K562 (cell line): ENCODE measurements around the gene NFS1. TPM values are rescaled to one million over a fixed set of nuclear protein-coding genes. Genes with fewer than 3 reads are reported as not detected.

Experiments used
- ATAC-seq: fragments of 200-7000 bp; cut with Tn5 transposase; 3 replicates; pipeline ENCODE4 v1.9.1; 2020; ENCODE audit warnings: moderate library complexity
- BruUV-seq: library from RNA; stranded (reverse); fragments of 400-500 nt; replicated peaks from 2 replicates; lab custom pipeline; 2021; lab: Mats Ljungman, UMichigan
- CTCF ChIA-PET: fragments of 300-600 bp; formaldehyde crosslinking; extraction: SDS; loops from one replicate; lab custom pipeline; 2021; ENCODE audit warnings: low intra/inter-chr PET ratio; lab: Yijun Ruan, JAX
- POLR2A ChIA-PET: fragments of 300-600, 350-650 bp; sonication (Branson Sonifier 250); formaldehyde crosslinking; extraction: SDS; loops from one replicate; lab custom pipeline; 2021; ENCODE audit warnings: antibody characterized with exemption, inconsistent platforms; lab: Yijun Ruan, JAX
- DNase-seq, 4 experiments: peaks; one replicate each; pipeline versions ENCODE4 v3.0.0 to v3.0.0-alpha.2; 2011 to 2018; ENCODE audit warnings: low spot score in 3 of 4, mixed read lengths in 3 of 4; ENCODE audit errors: extremely low read depth in 1 of 4
- FAIRE-seq: peaks from 2 replicates; lab custom pipeline; 2011; peaks lifted over from hg19 to GRCh38; lab: Jason Lieb, UNC
- H2AFZ ChIP-seq: 2 replicates; pipeline ENCODE4 v1.6.0; 2011; ENCODE audit warnings: low read depth, low read length, control low read depth, inconsistent platforms
- H3K27ac ChIP-seq: fragments of 200-600 bp; 3 replicates; pipeline ENCODE4 v1.8.0; 2011; ENCODE audit warnings: low read depth, mild to moderate bottlenecking, control low read depth, inconsistent platforms, low read length, moderate library complexity, mixed read lengths; ENCODE audit errors: extremely low read depth
- H3K27me3 ChIP-seq, 2 experiments: fragments of 300-600 bp in 1 of 2; 2 replicates in 1 of 2; 3 replicates in 1 of 2; pipeline versions ENCODE4 v1.6.0 to v1.8.0; 2011; ENCODE audit warnings: inconsistent platforms in 2 of 2, low read length in 2 of 2, mild to moderate bottlenecking in 1 of 2, mixed read lengths in 1 of 2, moderate library complexity in 1 of 2; ENCODE audit not compliant: control insufficient read depth in 2 of 2, insufficient read depth in 2 of 2
- H3K36me3 ChIP-seq: fragments of 300-600 bp; 3 replicates; pipeline ENCODE4 v1.8.0; 2011; ENCODE audit warnings: mild to moderate bottlenecking, low read length, inconsistent platforms; ENCODE audit not compliant: control insufficient read depth, insufficient read depth
- H3K4me1 ChIP-seq, 2 experiments: fragments of 200-600 bp in 1 of 2; replicated peaks in 1 of 2; 2 replicates in 1 of 2; 3 replicates in 1 of 2; pipeline versions ENCODE4 v1.5.1 to v1.8.0; 2011; ENCODE audit warnings: inconsistent platforms in 2 of 2, low read length in 2 of 2, mild to moderate bottlenecking in 1 of 2, mixed read lengths in 1 of 2, moderate library complexity in 1 of 2; ENCODE audit not compliant: control insufficient read depth in 2 of 2, insufficient read depth in 2 of 2
- H3K4me2 ChIP-seq: 2 replicates; pipeline ENCODE4 v1.6.1; 2011; ENCODE audit warnings: low read length, control low read depth, inconsistent platforms, mixed read lengths; ENCODE audit not compliant: insufficient read depth
- H3K4me3 ChIP-seq: fragments of 200-600 bp; sonication (generic), shearing (Covaris generic); 2 replicates; pipeline ENCODE4 v1.5.1; 2016; ENCODE audit warnings: control low read depth, inconsistent platforms
- H3K79me2 ChIP-seq: fragments of 200-600 bp; 3 replicates; pipeline ENCODE4 v1.8.0; 2011; ENCODE audit warnings: low read length, inconsistent platforms; ENCODE audit not compliant: control insufficient read depth, insufficient read depth
- H3K9ac ChIP-seq, 2 experiments: 2 replicates each; pipeline versions ENCODE4 v1.6.0 to v1.6.1; 2011; ENCODE audit warnings: low read depth in 2 of 2, low read length in 2 of 2, control low read depth in 1 of 2, inconsistent platforms in 1 of 2, mild to moderate bottlenecking in 1 of 2, mixed read lengths in 1 of 2; ENCODE audit not compliant: insufficient read depth in 1 of 2
- H3K9me1 ChIP-seq: one replicate; pipeline ENCODE4 v1.6.0; 2011; ENCODE audit warnings: inconsistent platforms, mild to moderate bottlenecking, low read length, moderate library complexity; ENCODE audit not compliant: control insufficient read depth, insufficient read depth
- H3K9me3 ChIP-seq: replicated peaks from 2 replicates; pipeline ENCODE4 v1.5.1; 2011; ENCODE audit warnings: low read depth, low read length, inconsistent platforms; ENCODE audit not compliant: control insufficient read depth, insufficient read depth
- H4K20me1 ChIP-seq: replicated peaks from 2 replicates; pipeline ENCODE4 v1.6.1; 2011; ENCODE audit warnings: low read length, inconsistent platforms, mixed read lengths; ENCODE audit not compliant: control insufficient read depth, insufficient read depth
- POLR2A ChIP-seq: fragments of 450-650 bp; conservative IDR thresholded peaks from 2 replicates; pipeline ENCODE4 v1.6.1; 2016
- WGBS: fragments of 100-300 bp; shearing (Covaris generic); methylation state at CpG from one replicate; pipeline ENCODE4 v1.1.6; 2016; ENCODE audit warnings: low coverage, mixed read lengths; ENCODE audit not compliant: insufficient coverage; ENCODE audit errors: missing lambda C conversion rate; 5-methylcytosine and 5-hydroxymethylcytosine counted together
- in situ Hi-C: fragments of 300-500 bp; cut with MboI; formaldehyde crosslinking; loops from 4 replicates; pipeline ENCODE4 v1.15.0; 2018; ENCODE audit warnings: inconsistent platforms, mixed read lengths
- intact Hi-C: fragments of 100-400 bp; cut with micrococcal nuclease; formaldehyde crosslinking; loops from 2 replicates; pipeline ENCODE4 v1.14.2; 2022
- polyA plus RNA-seq, 8 experiments: library from polyadenylated mRNA; depleted of rRNA in 4 of 8; stranded (reverse) in 5 of 8; unstranded in 3 of 8; fragments of >200 nt; fragmentation: Nextera tagmentation in 2 of 8; fragmentation: Illumina TruSeq in 1 of 8; extraction: Ambion mirVana in 2 of 8; extraction: Trizol in 1 of 8; gene quantifications; 2 replicates each; pipeline versions ENCODE4 v1.2.1 to v1.2.3, GENCODE V29; 2011 to 2014; ENCODE audit warnings: inconsistent platforms in 1 of 8, missing spikeins in 1 of 8
- total RNA-seq, 7 experiments: library from RNA; depleted of rRNA in 6 of 7; stranded (reverse); fragments of >200 nt in 6 of 7; fragmentation: Illumina TruSeq in 2 of 7; extraction: Trizol in 2 of 7; gene quantifications; 2 replicates each; pipeline versions ENCODE4 v1.2.1 to v1.2.3, GENCODE V29; 2011 to 2021; ENCODE audit warnings: low replicate concordance in 1 of 7
- TF ChIP-seq, protein P1 (sequence below): fragments of 250-450 bp; sonication (Bioruptor Pico); IDR thresholded peaks from 2 replicates; pipeline ENCODE4 v1.4.0; 2020

Gene NFS1
- total and polyA plus RNA-seq, 9 of the 15 experiments (the other 6 are each of a cell fraction or from before 2014, with no cell fraction given), result 11.5 to 84.8 (median 47.1) TPM

DNA sequence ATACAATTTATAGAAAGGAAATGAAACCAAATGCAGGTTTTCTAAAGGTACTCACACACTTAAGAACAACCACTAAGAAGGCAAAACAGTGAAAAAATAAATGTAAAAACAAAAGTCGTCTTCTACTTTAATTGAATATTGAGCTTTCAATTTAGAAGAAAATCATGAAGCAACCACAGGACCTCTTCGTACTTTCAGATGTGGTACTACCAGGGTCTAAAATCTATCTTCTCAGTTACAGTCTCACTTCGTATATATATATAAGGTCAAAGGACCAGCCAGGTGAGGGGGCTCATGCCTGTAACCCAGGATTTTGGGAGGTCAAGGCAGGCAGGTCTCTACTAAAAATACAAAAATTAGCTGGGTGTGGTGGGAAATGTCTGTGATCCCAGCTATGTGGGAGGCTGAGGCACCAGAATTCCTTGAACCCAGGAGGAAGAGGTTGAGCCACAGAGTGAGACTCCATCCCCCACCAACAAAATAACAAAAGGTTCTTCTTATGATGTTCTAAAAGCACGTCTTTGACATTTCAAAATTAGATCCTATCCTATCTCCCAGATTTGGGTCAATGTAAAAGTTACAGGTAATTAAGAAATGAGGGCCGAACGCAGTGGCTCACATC lies 12.5 kb upstream of the NFS1 start:
- Histone ChIP-seq H3K9me3 (no peaks in the 10 kb centered on the region), H3K4me2 (no peak overlapping the region), H2AFZ (no peak overlapping the region), H4K20me1 (no peaks in the 10 kb centered on the region; the same call in 1 of the 2 replicates), H3K27me3 (no peaks in the 10 kb centered on the region), H3K9me1 (no peaks in the 10 kb centered on the region), H3K4me1 (no peaks in the 10 kb centered on the region), H3K9ac (no peak overlapping the region), H3K36me3 (peaks cover 97% of the 10 kb centered on the region), H3K79me2 (peaks cover 69% of the 10 kb centered on the region), H3K27ac (no peak overlapping the region), H3K4me3 (no peak overlapping the region)
- in situ Hi-C loops, result no loop called here
- TF ChIP-seq, protein P1, sequence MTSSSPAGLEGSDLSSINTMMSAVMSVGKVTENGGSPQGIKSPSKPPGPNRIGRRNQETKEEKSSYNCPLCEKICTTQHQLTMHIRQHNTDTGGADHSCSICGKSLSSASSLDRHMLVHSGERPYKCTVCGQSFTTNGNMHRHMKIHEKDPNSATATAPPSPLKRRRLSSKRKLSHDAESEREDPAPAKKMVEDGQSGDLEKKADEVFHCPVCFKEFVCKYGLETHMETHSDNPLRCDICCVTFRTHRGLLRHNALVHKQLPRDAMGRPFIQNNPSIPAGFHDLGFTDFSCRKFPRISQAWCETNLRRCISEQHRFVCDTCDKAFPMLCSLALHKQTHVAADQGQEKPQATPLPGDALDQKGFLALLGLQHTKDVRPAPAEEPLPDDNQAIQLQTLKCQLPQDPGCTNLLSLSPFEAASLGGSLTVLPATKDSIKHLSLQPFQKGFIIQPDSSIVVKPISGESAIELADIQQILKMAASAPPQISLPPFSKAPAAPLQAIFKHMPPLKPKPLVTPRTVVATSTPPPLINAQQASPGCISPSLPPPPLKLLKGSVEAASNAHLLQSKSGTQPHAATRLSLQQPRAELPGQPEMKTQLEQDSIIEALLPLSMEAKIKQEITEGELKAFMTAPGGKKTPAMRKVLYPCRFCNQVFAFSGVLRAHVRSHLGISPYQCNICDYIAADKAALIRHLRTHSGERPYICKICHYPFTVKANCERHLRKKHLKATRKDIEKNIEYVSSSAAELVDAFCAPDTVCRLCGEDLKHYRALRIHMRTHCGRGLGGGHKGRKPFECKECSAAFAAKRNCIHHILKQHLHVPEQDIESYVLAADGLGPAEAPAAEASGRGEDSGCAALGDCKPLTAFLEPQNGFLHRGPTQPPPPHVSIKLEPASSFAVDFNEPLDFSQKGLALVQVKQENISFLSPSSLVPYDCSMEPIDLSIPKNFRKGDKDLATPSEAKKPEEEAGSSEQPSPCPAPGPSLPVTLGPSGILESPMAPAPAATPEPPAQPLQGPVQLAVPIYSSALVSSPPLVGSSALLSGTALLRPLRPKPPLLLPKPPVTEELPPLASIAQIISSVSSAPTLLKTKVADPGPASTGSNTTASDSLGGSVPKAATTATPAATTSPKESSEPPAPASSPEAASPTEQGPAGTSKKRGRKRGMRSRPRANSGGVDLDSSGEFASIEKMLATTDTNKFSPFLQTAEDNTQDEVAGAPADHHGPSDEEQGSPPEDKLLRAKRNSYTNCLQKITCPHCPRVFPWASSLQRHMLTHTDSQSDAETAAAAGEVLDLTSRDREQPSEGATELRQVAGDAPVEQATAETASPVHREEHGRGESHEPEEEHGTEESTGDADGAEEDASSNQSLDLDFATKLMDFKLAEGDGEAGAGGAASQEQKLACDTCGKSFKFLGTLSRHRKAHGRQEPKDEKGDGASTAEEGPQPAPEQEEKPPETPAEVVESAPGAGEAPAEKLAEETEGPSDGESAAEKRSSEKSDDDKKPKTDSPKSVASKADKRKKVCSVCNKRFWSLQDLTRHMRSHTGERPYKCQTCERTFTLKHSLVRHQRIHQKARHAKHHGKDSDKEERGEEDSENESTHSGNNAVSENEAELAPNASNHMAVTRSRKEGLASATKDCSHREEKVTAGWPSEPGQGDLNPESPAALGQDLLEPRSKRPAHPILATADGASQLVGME, result no peak
- peak; percentile 21; the same call in 1 of the 2 replicates for TF ChIP-seq POLR2A
- BruUV-seq, result no TSS peak
- 92% methylated on average over 6 of the region's 6 CpGs for WGBS
- ATAC-seq, result no peak
- intact Hi-C loops, result no loop called here
- no peak for FAIRE-seq
- CTCF ChIA-PET, result no interaction called here
- no peak for DNase-seq
- POLR2A ChIA-PET, result interaction anchor here (0.6 to 12.6 kb wide), 7 partner anchors 8 to 126 kb away, joined by 3 to 102 read pairs (median 9); partner anchors contain the start of genes NFS1, RBM39 and ROMO1
